Inflammatory macrophage treated with lipopolysaccharide for 4 hours (primary cell): ENCODE data around the gene P2RX6.

ENCODE experiments used
- DNase-seq: peaks from one replicate; pipeline ENCODE4 v3.0.0-alpha.2; 2020

The P2RX6 gene

DNA sequence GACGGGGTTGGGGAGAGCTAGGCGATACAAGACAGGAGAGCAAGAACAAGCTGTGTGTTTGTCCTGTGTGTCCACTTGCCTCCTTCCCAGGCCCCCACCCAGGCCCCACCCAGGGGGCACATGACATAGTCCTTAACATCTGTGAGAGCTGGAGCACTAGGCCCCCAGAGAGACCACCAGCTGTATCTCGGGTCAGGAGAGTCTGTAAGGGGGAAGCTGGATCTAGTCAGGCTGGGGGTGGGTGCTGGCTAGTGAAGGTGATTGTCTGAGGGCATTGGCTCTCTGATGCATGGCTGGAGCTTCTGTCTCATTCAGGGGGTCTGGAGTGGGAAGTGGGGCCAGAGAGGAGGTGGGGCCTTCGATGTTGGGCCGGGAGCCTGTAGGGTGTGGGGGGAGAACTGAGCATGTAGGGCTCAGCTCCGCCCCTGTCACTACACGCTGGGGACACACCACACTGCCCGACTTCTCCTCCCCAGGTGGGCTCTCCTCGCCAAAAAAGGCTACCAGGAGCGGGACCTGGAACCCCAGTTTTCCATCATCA, 571 bp downstream of the P2RX6 start:
- DNase-seq, result no peak

DNA sequence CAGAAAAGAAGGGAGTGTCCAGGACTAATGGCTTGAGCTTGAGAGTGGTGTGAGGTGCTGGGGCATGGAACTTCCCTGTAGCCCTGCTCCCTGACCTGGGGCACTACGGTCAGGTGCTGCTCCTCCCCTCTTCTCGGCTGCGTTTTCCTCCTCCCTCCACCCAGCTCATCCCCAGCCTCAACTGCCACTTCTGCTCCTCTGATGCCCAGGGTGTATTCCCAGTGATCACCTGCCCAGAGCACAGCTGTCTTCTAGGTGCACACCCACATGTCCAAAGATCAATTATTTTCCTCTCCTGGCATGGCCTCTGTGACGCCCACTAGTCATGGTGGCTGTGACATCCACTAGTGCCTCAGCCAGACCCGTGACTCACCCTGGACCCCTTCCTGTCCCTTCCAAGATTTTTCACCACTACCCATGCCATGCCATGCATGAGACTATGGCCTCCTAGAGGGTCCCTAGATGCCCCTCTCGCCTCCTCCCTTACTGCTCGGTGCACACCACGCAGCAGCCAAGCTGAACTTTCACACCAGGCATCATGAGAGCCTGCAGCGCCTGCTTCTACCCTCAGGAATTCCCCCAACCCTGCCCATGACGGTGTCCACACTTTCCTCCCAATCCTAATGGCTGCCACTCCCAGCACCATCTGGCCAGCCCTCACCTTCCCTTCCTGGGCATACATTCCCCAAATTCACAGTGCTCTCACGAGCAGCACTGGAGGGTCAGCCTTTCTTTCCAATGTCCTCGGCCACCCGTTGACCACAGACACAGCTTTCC, 1.9 kb downstream of the P2RX6 start:
- DNase-seq, result no peak

DNA sequence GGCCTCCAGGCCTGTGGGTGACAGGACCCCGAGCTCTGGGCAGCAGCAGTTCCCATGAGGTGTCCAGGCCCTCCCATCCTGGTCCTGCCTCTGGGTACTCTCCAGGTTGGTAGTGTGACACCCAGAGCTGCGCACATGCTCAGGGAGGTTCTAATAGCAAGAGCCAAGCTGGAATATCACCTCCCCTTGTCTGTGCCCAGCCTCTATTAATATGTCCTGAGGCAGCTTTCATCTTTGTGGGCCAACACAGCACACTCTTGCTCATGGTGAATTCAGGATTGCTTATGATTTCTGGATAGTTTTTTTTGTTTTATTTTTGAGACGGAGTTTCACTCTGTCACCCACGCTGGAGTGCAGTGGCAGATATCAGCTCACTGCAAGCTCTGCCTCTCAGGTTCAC, 3.3 kb downstream of the P2RX6 start:
- no peak for DNase-seq

DNA sequence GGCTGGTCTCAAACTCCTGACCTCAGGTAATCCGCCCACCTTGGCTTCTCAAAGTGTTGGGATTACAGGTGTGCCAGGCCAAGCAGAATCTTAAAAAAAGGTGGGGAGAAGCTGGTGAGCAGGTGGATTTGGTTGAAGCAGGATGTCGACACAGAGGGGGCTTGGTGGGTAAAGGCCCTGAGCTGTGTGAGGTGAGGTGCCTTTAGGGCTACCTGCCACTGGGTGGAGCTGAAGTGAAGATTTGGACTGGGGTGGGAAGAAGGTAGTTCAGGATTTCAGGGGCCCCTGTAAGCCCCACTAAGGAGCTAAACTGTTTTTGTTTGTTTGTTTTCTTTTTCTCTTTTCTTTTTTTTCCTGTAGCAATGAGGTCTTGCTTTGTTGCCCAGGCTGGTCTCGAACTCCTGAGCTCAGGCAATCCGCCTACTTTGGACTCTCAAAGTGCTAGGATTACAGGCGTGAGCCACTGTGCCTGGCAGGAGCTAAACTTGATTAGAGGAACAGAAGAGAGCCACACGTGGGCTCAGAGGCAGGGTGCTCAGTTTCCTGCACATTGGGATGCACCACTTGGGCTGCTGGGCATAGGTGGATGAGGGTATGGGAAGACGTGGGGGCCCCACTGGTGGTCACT, 6.0 kb downstream of the P2RX6 start:
- no peak for DNase-seq

GRCh38 chr22:21022507-21022906, 7.5 kb downstream of the P2RX6 start:
- DNase-seq, result no peak

GRCh38 chr22:21022955-21023614, 8.1 kb downstream of the P2RX6 start:
- DNase-seq, result no peak

DNA sequence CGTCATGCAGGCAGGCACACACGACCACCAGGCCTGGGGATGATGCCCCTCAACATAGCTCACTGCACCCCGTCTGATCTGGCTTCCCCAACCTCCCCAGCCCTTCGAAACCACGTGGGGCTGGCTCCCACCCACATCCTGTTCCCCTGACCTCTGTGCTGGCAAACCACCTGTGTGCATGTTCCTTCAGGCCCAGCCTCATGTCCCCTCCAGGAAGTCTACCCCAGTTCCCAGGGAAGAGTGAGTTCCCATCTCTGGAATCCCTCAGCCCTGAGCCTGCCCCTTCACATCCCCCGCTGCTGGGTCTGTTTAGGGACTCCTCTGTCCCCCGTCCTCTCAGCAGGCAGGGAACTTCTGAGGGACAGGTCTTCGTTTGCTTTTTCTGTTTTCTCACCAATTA, 10.3 kb downstream of the P2RX6 start:
- no peak for DNase-seq

DNA sequence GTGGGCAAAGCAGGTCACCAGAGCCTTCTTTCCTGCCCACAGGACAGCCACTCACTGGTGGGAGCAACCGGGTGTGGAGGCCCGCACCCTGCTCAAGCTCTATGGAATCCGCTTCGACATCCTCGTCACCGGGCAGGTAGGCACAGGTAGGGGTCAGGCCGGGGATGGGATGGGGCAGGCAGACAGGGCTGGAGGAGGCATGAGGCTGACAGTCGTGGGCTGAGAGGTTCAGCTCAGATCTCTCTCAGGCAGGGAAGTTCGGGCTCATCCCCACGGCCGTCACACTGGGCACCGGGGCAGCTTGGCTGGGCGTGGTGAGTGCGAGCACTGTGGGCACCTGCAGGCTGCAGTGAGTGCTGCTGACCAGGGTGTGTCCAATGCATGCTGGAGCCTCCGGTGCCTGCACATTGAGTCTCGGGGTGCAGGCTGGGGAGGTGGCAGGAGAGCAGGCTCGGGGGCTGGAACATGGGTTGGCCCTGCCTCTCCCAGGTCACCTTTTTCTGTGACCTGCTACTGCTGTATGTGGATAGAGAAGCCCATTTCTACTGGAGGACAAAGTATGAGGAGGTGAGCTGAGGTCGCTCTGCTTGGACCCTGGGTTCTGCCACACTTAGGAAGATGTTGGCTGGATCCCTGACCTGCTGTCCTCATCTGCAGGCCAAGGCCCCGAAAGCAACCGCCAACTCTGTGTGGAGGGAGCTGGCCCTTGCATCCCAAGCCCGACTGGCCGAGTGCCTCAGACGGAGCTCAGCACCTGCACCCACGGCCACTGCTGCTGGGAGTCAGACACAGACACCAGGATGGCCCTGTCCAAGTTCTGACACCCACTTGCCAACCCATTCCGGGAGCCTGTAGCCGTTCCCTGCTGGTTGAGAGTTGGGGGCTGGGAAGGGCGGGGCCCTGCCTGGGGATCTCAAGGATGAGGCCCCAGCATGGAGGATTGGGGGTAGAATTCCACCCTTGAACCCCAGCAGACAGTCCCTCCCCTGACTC, 11.1 kb downstream of the P2RX6 start:
- no peak for DNase-seq

DNA sequence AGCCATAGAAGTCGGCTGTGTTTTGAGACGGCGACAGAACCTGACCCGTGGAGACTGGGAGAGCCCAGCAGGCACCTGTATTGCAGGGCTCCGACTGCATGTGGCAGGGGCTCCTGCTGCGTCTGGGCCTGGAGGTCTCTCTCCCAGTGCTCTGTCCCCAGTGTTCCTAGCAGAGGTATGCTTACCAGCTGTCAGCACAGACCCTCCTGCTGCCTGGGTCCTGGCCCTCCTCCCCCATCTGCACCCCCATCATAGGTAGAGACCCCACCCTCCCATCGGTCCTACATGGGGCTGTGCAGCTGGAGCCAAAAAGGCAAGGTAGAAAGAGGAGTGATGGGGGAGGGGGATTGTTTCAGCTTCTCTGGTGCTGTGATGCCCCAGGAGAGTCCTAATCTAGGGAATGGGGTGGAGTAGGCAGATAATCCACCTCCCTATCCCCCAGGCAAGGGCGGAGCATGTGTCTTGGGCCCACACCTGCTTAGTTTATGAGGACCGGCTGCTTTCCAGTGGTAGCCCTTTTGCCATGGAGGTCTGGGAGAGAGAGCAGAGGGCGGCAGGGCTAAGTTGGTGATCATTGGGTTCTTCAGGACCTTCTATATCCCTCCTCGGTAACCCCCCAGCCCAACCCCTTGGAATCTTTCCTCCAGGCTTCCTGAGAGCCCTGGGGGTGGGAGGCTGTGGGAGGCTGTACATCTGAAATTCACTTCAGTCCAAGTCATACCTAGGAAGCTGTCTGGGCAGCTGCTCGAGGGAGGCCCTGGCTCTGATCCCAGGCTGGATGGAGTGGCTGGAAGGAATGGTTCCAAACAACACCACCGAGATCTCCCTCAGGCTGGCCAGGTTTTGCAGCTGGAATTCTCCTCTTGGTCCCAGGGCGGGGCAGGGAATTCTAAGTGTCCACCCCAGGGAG, 12.1 kb downstream of the P2RX6 start:
- DNase-seq, result no peak

- DNase-seq, result no peak
Observed at GRCh38 chr22:21028277-21029251, 13.6 kb downstream of the P2RX6 start.

DNA sequence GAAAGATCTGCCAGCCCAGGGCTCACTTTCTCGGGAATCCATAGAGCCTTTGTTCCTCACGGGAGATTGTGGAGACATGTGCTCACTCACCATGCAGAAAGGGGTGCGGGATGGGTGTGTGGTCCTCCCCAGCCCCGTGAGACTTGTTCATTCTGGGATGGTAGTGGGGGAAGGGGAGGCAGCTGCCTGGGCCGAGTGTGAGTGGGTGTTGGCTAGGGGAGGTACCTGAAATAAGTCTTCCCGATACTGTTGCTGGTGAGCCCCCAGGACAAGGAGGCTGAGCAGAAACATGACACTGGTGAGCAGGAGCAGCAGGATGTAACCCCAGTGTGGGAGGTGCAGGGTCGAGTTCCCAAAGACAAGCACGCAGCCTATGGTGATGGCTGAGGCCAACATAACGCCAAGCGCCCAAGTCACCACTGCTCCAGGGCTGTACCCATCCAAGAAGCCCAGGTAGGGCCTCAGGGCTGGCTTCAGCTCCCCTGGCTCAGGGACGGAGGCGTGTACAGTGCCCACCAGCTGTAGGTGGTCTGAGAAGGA, 14.6 kb downstream of the P2RX6 start:
- DNase-seq, result no peak

DNA sequence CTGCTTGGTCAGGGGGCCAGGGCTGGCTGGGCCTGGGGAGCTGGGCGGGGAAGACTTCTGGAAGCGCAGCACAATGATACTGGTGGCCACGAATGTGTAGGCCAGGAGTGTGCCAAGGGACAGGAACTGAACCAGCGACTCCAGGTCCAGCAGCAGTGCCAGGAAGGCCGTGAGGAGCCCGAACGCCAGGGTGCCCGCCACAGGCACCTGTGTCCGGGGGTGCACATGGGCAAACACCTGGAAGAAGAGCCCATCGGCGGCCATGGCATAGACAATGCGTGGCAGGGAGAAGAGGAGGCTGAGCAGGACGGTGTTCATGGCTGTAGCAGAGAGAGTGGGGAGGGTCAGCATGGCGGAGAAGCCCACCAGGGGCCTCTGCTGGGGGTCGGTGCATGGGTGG, 15.1 kb downstream of the P2RX6 start:
- DNase-seq, result no peak

- no peak for DNase-seq
Observed at GRCh38 chr22:21030621-21031544, 15.9 kb downstream of the P2RX6 start.

GRCh38 chr22:21031545-21032036, 16.6 kb downstream of the P2RX6 start:
- no peak for DNase-seq

GRCh38 chr22:21032037-21032867, 17.3 kb downstream of the P2RX6 start, which contains the start of gene SLC7A4:
TSS of gene SLC7A4 (minus strand) at chr22:21032561. CDS start at chr22:21031812, 749 bp downstream.
- no peak for DNase-seq

GRCh38 chr22:21032868-21033688, 18.1 kb downstream of the P2RX6 start:
- DNase-seq, result no peak

- no peak for DNase-seq
Observed at GRCh38 chr22:21033895-21034294, 18.9 kb downstream of the P2RX6 start.
